ENCODE results near the gene DNAH10. TPM values are rescaled to one million over a fixed set of nuclear protein-coding genes. Genes with fewer than 3 reads are reported as not detected.
A peak's percentile ranks its signal among the peaks of the same experiment; 100 is the strongest.

The DNAH10 gene
- total and polyA plus RNA-seq, 2 of the 13 experiments (the other 11 are each of a cell fraction or from before 2014, with no cell fraction given): 0.01 to 0.02 TPM

GRCh38 chr12:123829561-123829960 lies 67.5 kb downstream of the DNAH10 start (continued):
- peak; percentile 89; the same call in 1 of the 2 replicates for TF ChIP-seq ZNF724P (CRISPR knock-in tag; IDR thresholded peaks at IDR 0.05; ENCODE audit: borderline replicate concordance)
- TF ChIP-seq ZNF772 (CRISPR knock-in tag; IDR thresholded peaks at IDR 0.05): 0 out of 2 replicates have a peak, but pooled peaks have one; percentile 66
- TF ChIP-seq WIZ (CRISPR knock-in tag; IDR thresholded peaks at IDR 0.05): no peak
- peak; percentile 43 for TF ChIP-seq RARA (CRISPR knock-in tag; IDR thresholded peaks at IDR 0.05)
- no peak; the same call in 1 of the 2 replicates for TF ChIP-seq ZNF563 (CRISPR knock-in tag; IDR thresholded peaks at IDR 0.05)
- TF ChIP-seq PAXIP1 (CRISPR knock-in tag; conservative IDR thresholded peaks at IDR 0.05): peak; percentile 57; the same call in 1 of the 2 replicates
- TF ChIP-seq, protein P1, sequence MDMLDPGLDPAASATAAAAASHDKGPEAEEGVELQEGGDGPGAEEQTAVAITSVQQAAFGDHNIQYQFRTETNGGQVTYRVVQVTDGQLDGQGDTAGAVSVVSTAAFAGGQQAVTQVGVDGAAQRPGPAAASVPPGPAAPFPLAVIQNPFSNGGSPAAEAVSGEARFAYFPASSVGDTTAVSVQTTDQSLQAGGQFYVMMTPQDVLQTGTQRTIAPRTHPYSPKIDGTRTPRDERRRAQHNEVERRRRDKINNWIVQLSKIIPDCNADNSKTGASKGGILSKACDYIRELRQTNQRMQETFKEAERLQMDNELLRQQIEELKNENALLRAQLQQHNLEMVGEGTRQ (IDR thresholded peaks at IDR 0.05; ENCODE audit: low read depth, low read length): peak; percentile 40; the same call in 1 of the 2 replicates
- TF ChIP-seq, protein P1 (CRISPR knock-in tag; IDR thresholded peaks at IDR 0.05; ENCODE audit: borderline replicate concordance): no peak; the same call in 1 of the 2 replicates
- TF ChIP-seq ZFP1 (CRISPR knock-in tag; IDR thresholded peaks at IDR 0.05): no peak
- TF ChIP-seq, protein P2, sequence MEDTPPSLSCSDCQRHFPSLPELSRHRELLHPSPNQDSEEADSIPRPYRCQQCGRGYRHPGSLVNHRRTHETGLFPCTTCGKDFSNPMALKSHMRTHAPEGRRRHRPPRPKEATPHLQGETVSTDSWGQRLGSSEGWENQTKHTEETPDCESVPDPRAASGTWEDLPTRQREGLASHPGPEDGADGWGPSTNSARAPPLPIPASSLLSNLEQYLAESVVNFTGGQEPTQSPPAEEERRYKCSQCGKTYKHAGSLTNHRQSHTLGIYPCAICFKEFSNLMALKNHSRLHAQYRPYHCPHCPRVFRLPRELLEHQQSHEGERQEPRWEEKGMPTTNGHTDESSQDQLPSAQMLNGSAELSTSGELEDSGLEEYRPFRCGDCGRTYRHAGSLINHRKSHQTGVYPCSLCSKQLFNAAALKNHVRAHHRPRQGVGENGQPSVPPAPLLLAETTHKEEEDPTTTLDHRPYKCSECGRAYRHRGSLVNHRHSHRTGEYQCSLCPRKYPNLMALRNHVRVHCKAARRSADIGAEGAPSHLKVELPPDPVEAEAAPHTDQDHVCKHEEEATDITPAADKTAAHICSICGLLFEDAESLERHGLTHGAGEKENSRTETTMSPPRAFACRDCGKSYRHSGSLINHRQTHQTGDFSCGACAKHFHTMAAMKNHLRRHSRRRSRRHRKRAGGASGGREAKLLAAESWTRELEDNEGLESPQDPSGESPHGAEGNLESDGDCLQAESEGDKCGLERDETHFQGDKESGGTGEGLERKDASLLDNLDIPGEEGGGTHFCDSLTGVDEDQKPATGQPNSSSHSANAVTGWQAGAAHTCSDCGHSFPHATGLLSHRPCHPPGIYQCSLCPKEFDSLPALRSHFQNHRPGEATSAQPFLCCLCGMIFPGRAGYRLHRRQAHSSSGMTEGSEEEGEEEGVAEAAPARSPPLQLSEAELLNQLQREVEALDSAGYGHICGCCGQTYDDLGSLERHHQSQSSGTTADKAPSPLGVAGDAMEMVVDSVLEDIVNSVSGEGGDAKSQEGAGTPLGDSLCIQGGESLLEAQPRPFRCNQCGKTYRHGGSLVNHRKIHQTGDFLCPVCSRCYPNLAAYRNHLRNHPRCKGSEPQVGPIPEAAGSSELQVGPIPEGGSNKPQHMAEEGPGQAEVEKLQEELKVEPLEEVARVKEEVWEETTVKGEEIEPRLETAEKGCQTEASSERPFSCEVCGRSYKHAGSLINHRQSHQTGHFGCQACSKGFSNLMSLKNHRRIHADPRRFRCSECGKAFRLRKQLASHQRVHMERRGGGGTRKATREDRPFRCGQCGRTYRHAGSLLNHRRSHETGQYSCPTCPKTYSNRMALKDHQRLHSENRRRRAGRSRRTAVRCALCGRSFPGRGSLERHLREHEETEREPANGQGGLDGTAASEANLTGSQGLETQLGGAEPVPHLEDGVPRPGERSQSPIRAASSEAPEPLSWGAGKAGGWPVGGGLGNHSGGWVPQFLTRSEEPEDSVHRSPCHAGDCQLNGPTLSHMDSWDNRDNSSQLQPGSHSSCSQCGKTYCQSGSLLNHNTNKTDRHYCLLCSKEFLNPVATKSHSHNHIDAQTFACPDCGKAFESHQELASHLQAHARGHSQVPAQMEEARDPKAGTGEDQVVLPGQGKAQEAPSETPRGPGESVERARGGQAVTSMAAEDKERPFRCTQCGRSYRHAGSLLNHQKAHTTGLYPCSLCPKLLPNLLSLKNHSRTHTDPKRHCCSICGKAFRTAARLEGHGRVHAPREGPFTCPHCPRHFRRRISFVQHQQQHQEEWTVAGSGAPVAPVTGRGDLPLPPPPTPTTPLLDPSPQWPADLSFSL (CRISPR knock-in tag; IDR thresholded peaks at IDR 0.05): peak; percentile 64; the same call in 1 of the 2 replicates
- 0 out of 2 replicates have a peak, but pooled peaks have one; percentile 32 for TF ChIP-seq RNF2 (conservative IDR thresholded peaks at IDR 0.05; ENCODE audit: low read depth)
- TF ChIP-seq FOXP1 (IDR thresholded peaks at IDR 0.05): no peak
- TF ChIP-seq FOXP1 (CRISPR knock-in tag; IDR thresholded peaks at IDR 0.05): peak; percentile 90
- peak; percentile 31; the same call in 1 of the 2 replicates for TF ChIP-seq ZNF292 (CRISPR knock-in tag; IDR thresholded peaks at IDR 0.05; ENCODE audit: borderline replicate concordance, low read depth)
- TF ChIP-seq RFX1 (IDR thresholded peaks at IDR 0.05): no peak
- TF ChIP-seq SKIL (CRISPR knock-in tag; IDR thresholded peaks at IDR 0.05; ENCODE audit: borderline replicate concordance): no peak
- no peak for TF ChIP-seq ZMYM2 (CRISPR knock-in tag; IDR thresholded peaks at IDR 0.05)
